Osteoblast (primary cell): ENCODE results near the gene HOXB6. TPM values are rescaled to one million over a fixed set of nuclear protein-coding genes. Genes with fewer than 3 reads are reported as not detected.

ENCODE experiments used
- DNase-seq: peaks from one replicate; pipeline ENCODE4 v3.0.0; 2011; ENCODE audit warnings: low spot score, mixed read lengths; ENCODE audit not compliant: insufficient read length; ENCODE audit errors: missing footprints
- H2AFZ ChIP-seq: 2 replicates; pipeline ENCODE4 v1.6.0; 2011; ENCODE audit warnings: mild to moderate bottlenecking, low read length
- H3K27ac ChIP-seq: 2 replicates; pipeline ENCODE4 v1.5.1; 2011; ENCODE audit warnings: mild to moderate bottlenecking, low read depth, low read length, moderate library complexity
- H3K27me3 ChIP-seq: 2 replicates; pipeline ENCODE4 v1.6.0; 2012; ENCODE audit warnings: mild to moderate bottlenecking, control low read depth, inconsistent platforms, low read length, moderate library complexity; ENCODE audit not compliant: insufficient read depth
- H3K36me3 ChIP-seq: 2 replicates; pipeline ENCODE4 v1.5.1; 2011; ENCODE audit warnings: mild to moderate bottlenecking, low read length, control low read depth, moderate library complexity; ENCODE audit not compliant: insufficient read depth
- H3K4me1 ChIP-seq: 2 replicates; pipeline ENCODE4 v1.5.1; 2011; ENCODE audit warnings: mild to moderate bottlenecking, low read length, control low read depth, moderate library complexity; ENCODE audit not compliant: insufficient read depth
- H3K4me2 ChIP-seq: 2 replicates; pipeline ENCODE4 v1.6.0; 2011; ENCODE audit warnings: mild to moderate bottlenecking, low read length; ENCODE audit not compliant: insufficient read depth
- H3K4me3 ChIP-seq: fragments of 200-600 bp; sonication (generic); 3 replicates; pipeline ENCODE4 v1.5.1; 2012; ENCODE audit warnings: mild to moderate bottlenecking, low read length, inconsistent platforms; ENCODE audit not compliant: insufficient read depth
- H3K79me2 ChIP-seq: 2 replicates; pipeline ENCODE4 v1.6.0; 2012; ENCODE audit warnings: mild to moderate bottlenecking, low read length, control low read depth, inconsistent platforms; ENCODE audit not compliant: insufficient read depth
- H3K9me3 ChIP-seq: 2 replicates; pipeline ENCODE4 v1.5.1; 2011; ENCODE audit warnings: low read depth, low read length, control low read depth
- H4K20me1 ChIP-seq: 2 replicates; pipeline ENCODE4 v1.6.0; 2012; ENCODE audit warnings: mild to moderate bottlenecking, low read length, control low read depth; ENCODE audit not compliant: insufficient read depth
- total RNA-seq: library from RNA; depleted of rRNA; stranded (reverse); fragments of >200 nt; gene quantifications from 2 replicates; pipeline ENCODE4 v1.2.3, GENCODE V29; 2012
- TF ChIP-seq, protein P1 (sequence below): IDR thresholded peaks from 2 replicates; pipeline ENCODE4 v1.5.1; 2011; ENCODE audit warnings: mild to moderate bottlenecking, low read depth, low read length, moderate library complexity; ENCODE audit errors: extremely low read depth

The HOXB6 gene
- total RNA-seq, 1 donor = 0.72 TPM

DNA sequence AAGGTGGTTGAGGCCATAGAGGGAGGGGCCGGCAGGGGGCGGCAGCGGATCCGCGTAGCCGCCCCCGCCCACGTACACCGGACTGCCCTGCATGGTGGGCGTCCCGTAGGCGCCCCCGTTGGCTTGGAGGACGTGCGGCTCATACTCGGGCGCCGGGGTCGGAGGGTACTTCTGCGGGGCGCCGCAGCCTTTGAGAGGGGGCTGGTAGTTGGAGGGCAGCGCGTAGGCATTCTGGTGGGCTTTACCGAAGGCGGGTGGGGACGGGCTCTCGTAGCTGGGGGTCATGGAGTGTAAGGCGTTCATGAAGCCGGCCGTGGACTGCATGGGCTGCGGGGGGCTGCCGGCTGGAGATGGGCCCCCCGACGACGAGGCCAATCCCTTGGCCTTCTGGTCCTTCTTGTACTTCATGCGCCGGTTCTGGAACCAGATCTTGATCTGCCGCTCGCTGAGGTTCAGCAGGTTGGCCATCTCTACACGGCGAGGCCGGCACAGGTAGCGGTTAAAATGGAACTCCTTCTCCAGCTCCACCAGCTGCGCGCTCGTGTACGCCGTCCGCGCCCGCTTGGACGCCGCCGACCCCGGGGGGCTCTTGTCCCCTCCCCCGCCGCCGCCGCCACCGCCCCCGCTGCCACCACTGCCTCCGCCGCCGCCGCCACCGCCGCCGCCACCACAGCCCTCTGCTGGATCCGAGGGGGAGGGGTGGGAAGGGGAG lies 54.1 kb downstream of the HOXB6 start:
- Histone ChIP-seq H3K4me1 (no peaks in the 10 kb centered on the region), H3K27me3 (peaks cover 80% of the 10 kb centered on the region), H3K79me2 (no peaks in the 10 kb centered on the region), H3K36me3 (no peaks in the 10 kb centered on the region), H4K20me1 (no peaks in the 10 kb centered on the region), H2AFZ (no peak overlapping the region), H3K4me3 (no peak overlapping the region), H3K9me3 (no peaks in the 10 kb centered on the region), H3K4me2 (no peak overlapping the region), H3K27ac (no peak overlapping the region)
- TF ChIP-seq, protein P1, sequence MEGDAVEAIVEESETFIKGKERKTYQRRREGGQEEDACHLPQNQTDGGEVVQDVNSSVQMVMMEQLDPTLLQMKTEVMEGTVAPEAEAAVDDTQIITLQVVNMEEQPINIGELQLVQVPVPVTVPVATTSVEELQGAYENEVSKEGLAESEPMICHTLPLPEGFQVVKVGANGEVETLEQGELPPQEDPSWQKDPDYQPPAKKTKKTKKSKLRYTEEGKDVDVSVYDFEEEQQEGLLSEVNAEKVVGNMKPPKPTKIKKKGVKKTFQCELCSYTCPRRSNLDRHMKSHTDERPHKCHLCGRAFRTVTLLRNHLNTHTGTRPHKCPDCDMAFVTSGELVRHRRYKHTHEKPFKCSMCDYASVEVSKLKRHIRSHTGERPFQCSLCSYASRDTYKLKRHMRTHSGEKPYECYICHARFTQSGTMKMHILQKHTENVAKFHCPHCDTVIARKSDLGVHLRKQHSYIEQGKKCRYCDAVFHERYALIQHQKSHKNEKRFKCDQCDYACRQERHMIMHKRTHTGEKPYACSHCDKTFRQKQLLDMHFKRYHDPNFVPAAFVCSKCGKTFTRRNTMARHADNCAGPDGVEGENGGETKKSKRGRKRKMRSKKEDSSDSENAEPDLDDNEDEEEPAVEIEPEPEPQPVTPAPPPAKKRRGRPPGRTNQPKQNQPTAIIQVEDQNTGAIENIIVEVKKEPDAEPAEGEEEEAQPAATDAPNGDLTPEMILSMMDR = no peak
- DNase-seq = no peak

GRCh38 chr17:48549914-48550501 lies 54.8 kb downstream of the HOXB6 start:
- TF ChIP-seq, protein P1 = no peak
- H3K27ac ChIP-seq = no peak overlapping the region
- H3K79me2 ChIP-seq = no peaks in the 10 kb centered on the region

DNA sequence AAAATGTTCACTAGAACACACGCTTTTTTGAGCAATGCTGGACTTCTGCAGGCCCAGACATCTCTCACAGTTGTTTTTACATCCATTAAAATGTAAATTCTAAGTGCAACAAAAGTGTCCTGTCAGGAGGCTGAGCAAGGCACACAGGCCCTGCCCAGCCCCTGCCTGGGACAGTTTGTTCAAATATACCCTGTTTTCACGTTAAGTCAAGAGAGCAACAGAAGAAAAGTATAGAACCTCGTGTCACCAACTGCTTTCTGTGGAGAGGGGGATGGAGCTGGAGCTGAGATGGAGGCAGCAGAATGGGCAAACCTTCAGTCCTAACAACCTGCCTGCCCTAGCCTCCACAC lies 55.5 kb downstream of the HOXB6 start:
- no peak for DNase-seq
- no peak overlapping the region for H3K4me2 ChIP-seq
- no peak overlapping the region for H3K4me3 ChIP-seq

More at GRCh38 chr17:48549914-48550501, 54.8 kb downstream of the HOXB6 start:
- no peaks in the 10 kb centered on the region for H3K9me3 ChIP-seq
- no peaks in the 10 kb centered on the region for H3K36me3 ChIP-seq
- no peak for DNase-seq
- no peak overlapping the region for H3K4me2 ChIP-seq
- no peak overlapping the region for H2AFZ ChIP-seq
- no peaks in the 10 kb centered on the region for H4K20me1 ChIP-seq
- no peaks in the 10 kb centered on the region for H3K4me1 ChIP-seq
- peaks cover 86% of the 10 kb centered on the region for H3K27me3 ChIP-seq
- no peak overlapping the region for H3K4me3 ChIP-seq

More for the DNA sequence above, 55.5 kb downstream of the HOXB6 start:
- no peaks in the 10 kb centered on the region for H3K79me2 ChIP-seq
- H3K36me3 ChIP-seq = no peaks in the 10 kb centered on the region
- H4K20me1 ChIP-seq = no peaks in the 10 kb centered on the region
- H3K4me1 ChIP-seq = no peaks in the 10 kb centered on the region
- peaks cover 82% of the 10 kb centered on the region for H3K27me3 ChIP-seq
- no peaks in the 10 kb centered on the region for H3K9me3 ChIP-seq
- no peak overlapping the region for H3K27ac ChIP-seq
- TF ChIP-seq, protein P1 = no peak
- H2AFZ ChIP-seq = no peak overlapping the region
